Kidney capillary endothelial cell (primary cell): ENCODE measurements around the gene C1QL2.

Experiments
- DNase-seq: peaks from one replicate; pipeline ENCODE4 v3.0.0-alpha.2; 2018; ENCODE audit warnings: low spot score

C1QL2 gene

GRCh38 chr2:119158563-119159347 lies at the start of gene C1QL2:
Gene C1QL2, minus strand, starts transcription at chr2:119158751. Its CDS starts 482 bp downstream, at chr2:119158269.
- no peak for DNase-seq

GRCh38 chr2:119207447-119207846 lies 48.9 kb upstream of the C1QL2 start:
- no peak for DNase-seq

- DNase-seq, result no peak
Measured at GRCh38 chr2:119206201-119206600, 47.6 kb upstream of the C1QL2 start.

- DNase-seq, result no peak
Measured at GRCh38 chr2:119205001-119205706, 46.6 kb upstream of the C1QL2 start.

GRCh38 chr2:119204525-119204924 lies 46.0 kb upstream of the C1QL2 start:
- no peak for DNase-seq

GRCh38 chr2:119202610-119203310 lies 44.2 kb upstream of the C1QL2 start:
- no peak for DNase-seq

- DNase-seq, result no peak
Measured at GRCh38 chr2:119201815-119202214, 43.3 kb upstream of the C1QL2 start.

GRCh38 chr2:119198240-119198840 lies 39.8 kb upstream of the C1QL2 start:
- DNase-seq, result no peak

- no peak for DNase-seq
Measured at GRCh38 chr2:119197529-119198239, 39.1 kb upstream of the C1QL2 start.

- DNase-seq, result no peak
Measured at GRCh38 chr2:119197126-119197405, 38.5 kb upstream of the C1QL2 start.

- peak; percentile 86 for DNase-seq
Measured at GRCh38 chr2:119196301-119197125, 38.0 kb upstream of the C1QL2 start.

- DNase-seq, result no peak
Measured at GRCh38 chr2:119195887-119196286, 37.3 kb upstream of the C1QL2 start.

- DNase-seq, result no peak
Measured at GRCh38 chr2:119195001-119195400, 36.5 kb upstream of the C1QL2 start.

GRCh38 chr2:119192893-119193292 lies 34.3 kb upstream of the C1QL2 start:
- no peak for DNase-seq

GRCh38 chr2:119190321-119191111 lies 32.0 kb upstream of the C1QL2 start:
- DNase-seq, result no peak

GRCh38 chr2:119184512-119184911 lies 26.0 kb upstream of the C1QL2 start:
- no peak for DNase-seq

GRCh38 chr2:119181791-119182445 lies 23.4 kb upstream of the C1QL2 start:
- DNase-seq, result no peak

- no peak for DNase-seq
Measured at GRCh38 chr2:119181391-119181790, 22.8 kb upstream of the C1QL2 start.

GRCh38 chr2:119180892-119181291 lies 22.3 kb upstream of the C1QL2 start:
- DNase-seq, result no peak

- DNase-seq, result no peak
Measured at GRCh38 chr2:119179991-119180390, 21.4 kb upstream of the C1QL2 start.
